Neural progenitor cell (in vitro differentiated cells): ENCODE data around the gene HOXB9.

Experiments
- CTCF ChIP-seq: fragments of 200-600 bp; sonication (generic); IDR thresholded peaks from 2 replicates; pipeline ENCODE4 v1.5.1; 2017; ENCODE audit warnings: antibody characterized with exemption, mild to moderate bottlenecking
- EZH2phosphoT487 ChIP-seq: fragments of 200-600 bp; sonication (generic); IDR thresholded peaks from 2 replicates; pipeline ENCODE4 v1.6.1; 2017; ENCODE audit warnings: antibody characterized with exemption

- TF ChIP-seq CTCF = no peak
- TF ChIP-seq EZH2phosphoT487 = no peak
Observed at GRCh38 chr17:48631693-48632578, 5.8 kb upstream of the HOXB9 start.
